Fibroblast of mammary gland (primary cell): ENCODE measurements around the gene IGF1R.

Experiments used
- DNase-seq: peaks from one replicate; pipeline ENCODE4 v3.0.0-alpha.2; 2010; ENCODE audit warnings: low read depth
- H3K4me3 ChIP-seq: 2 replicates; pipeline ENCODE4 v1.5.1; 2011; ENCODE audit warnings: low read depth, mild to moderate bottlenecking, low read length, moderate library complexity; ENCODE audit not compliant: control insufficient read depth
- CTCF ChIP-seq: conservative IDR thresholded peaks from 2 replicates; pipeline ENCODE4 v1.5.1; 2011; ENCODE audit warnings: low read depth, low read length, inconsistent platforms; ENCODE audit not compliant: control insufficient read depth, insufficient read depth

IGF1R gene

GRCh38 chr15:98853617-98854420, 205.5 kb downstream of the IGF1R start:
- peak overlapping the region; percentile 72 for H3K4me3 ChIP-seq
- no peak for TF ChIP-seq CTCF
- peak; percentile 67 for DNase-seq

- no peak for TF ChIP-seq CTCF
- DNase-seq, result no peak
- H3K4me3 ChIP-seq, result no peak overlapping the region
Measured at GRCh38 chr15:98854496-98854895, 206.2 kb downstream of the IGF1R start.

GRCh38 chr15:98855067-98855814, 206.9 kb downstream of the IGF1R start:
- no peak overlapping the region for H3K4me3 ChIP-seq
- DNase-seq, result no peak
- no peak for TF ChIP-seq CTCF

GRCh38 chr15:98855815-98856531, 207.6 kb downstream of the IGF1R start:
- TF ChIP-seq CTCF, result no peak
- DNase-seq, result no peak
- no peak overlapping the region for H3K4me3 ChIP-seq

GRCh38 chr15:98856532-98856907, 208.2 kb downstream of the IGF1R start:
- TF ChIP-seq CTCF, result no peak
- no peak overlapping the region for H3K4me3 ChIP-seq
- peak; percentile 91 for DNase-seq

GRCh38 chr15:98858610-98859023, 210.3 kb downstream of the IGF1R start:
- TF ChIP-seq CTCF, result no peak
- no peak overlapping the region for H3K4me3 ChIP-seq
- no peak for DNase-seq
